Lung (tissue), 12 donors: ENCODE data around the gene LBP. TPM values are rescaled to one million over a fixed set of nuclear protein-coding genes. Genes with fewer than 3 reads are reported as not detected.
A peak's percentile ranks its signal among the peaks of the same experiment; 100 is the strongest.

ENCODE experiments used
- ATAC-seq: fragments of 200-7000 bp; cut with Tn5 transposase; one replicate; pipeline ENCODE4 v1.9.1; 2020; ENCODE audit warnings: moderate number of reproducible peaks; ENCODE audit not compliant: insufficient read depth, low FRiP score
- DNase-seq, 3 donors: peaks; one replicate each; pipeline ENCODE4 v3.0.0-alpha.2; 2013 to 2017
- H3K27ac ChIP-seq, 2 donors: one replicate each; pipeline ENCODE4 v1.5.1; 2013; ENCODE audit warnings: mild to moderate bottlenecking in 2 of 2, moderate library complexity in 2 of 2, control low read depth in 1 of 2, inconsistent platforms in 1 of 2, low read depth in 1 of 2, low read length in 1 of 2
- H3K27me3 ChIP-seq, 3 donors: one replicate each; pipeline ENCODE4 v1.5.1; 2013; ENCODE audit warnings: low read length in 2 of 3; ENCODE audit not compliant: control insufficient read depth in 3 of 3, insufficient read depth in 3 of 3
- H3K36me3 ChIP-seq, 4 donors: one replicate each; pipeline ENCODE4 v1.5.1; 2013; ENCODE audit warnings: low read length in 4 of 4, mild to moderate bottlenecking in 1 of 4, moderate library complexity in 1 of 4; ENCODE audit not compliant: control insufficient read depth in 4 of 4, insufficient read depth in 4 of 4
- H3K4me1 ChIP-seq, 5 donors: one replicate each; pipeline ENCODE4 v1.5.1; 2013; ENCODE audit warnings: low read length in 5 of 5, mild to moderate bottlenecking in 2 of 5, moderate library complexity in 1 of 5; ENCODE audit not compliant: control insufficient read depth in 5 of 5, insufficient read depth in 5 of 5
- H3K4me3 ChIP-seq: one replicate; pipeline ENCODE4 v1.5.1; 2013; ENCODE audit warnings: mild to moderate bottlenecking, control low read depth, moderate library complexity
- H3K9ac ChIP-seq, 2 donors: one replicate each; pipeline ENCODE4 v1.5.1; 2013; ENCODE audit warnings: low read length in 2 of 2, control low read depth in 1 of 2; ENCODE audit not compliant: insufficient read depth in 1 of 2
- H3K9me3 ChIP-seq, 4 donors: one replicate each; pipeline ENCODE4 v1.5.1; 2013; ENCODE audit warnings: low read length in 3 of 4, mild to moderate bottlenecking in 1 of 4, moderate library complexity in 1 of 4; ENCODE audit not compliant: control insufficient read depth in 4 of 4, insufficient read depth in 3 of 4
- CTCF ChIP-seq: IDR thresholded peaks from 2 replicates; pipeline ENCODE4 v1.5.1; 2012; ENCODE audit warnings: mild to moderate bottlenecking; ENCODE audit errors: control extremely low read depth, extremely low read depth
- WGBS, 2 donors: extraction: QIAGEN DNeasy Blood & Tissue Kit; methylation state at CpG; one replicate each; pipeline ENCODE4 v1.1.7; 2013; 5-methylcytosine and 5-hydroxymethylcytosine counted together
- polyA plus RNA-seq, 2 donors: library from polyadenylated mRNA; stranded (reverse); fragments of 200-250 nt; gene quantifications; one replicate each; pipeline ENCODE4 v1.2.1, GENCODE V29; 2013
- total RNA-seq, 2 donors: library from RNA; depleted of rRNA in 1 of 2; stranded (reverse); fragments of >200 nt in 1 of 2; gene quantifications; one replicate each; pipeline ENCODE4 v1.2.1, GENCODE V29; 2014 to 2021
- donor health status: control.
- donor health status: control.
- donor health status: Bipolar disorder and iron deficiency.
- donor health status: healthy.
- donor health status: DM: yes; HTN: yes; CAD: no.

Gene LBP
- total and polyA plus RNA-seq, 4 donors = 0.30 to 4.8 (median 0.98) TPM; not detected in 1

DNA sequence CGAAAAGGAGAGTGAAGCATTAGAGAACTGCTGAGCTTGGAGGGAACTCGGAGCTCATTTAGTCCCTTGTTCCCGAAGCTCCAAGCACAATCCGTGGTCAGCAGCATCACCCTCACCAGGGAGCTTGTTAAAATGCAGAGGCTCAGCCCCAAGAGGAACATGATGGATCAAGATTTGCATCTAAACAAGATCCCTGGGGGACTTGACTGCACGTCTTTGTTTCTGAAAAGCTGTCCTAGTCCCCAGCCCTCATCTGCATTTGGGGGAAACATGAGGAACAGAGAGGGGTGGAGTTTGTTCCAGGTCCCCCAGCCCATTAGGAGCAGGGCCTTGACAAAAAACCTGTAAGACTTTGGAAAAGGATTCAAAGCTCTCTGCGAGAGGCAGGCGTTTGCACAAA, 4.1 kb upstream of the LBP start:
- Histone ChIP-seq H3K27ac (no peak overlapping the region), H3K4me1 (peaks cover 0 to 22% (median 0%) of the 10 kb centered on the region in 5 donors), H3K36me3 (no peaks in the 10 kb centered on the region), H3K9me3 (peaks cover 0 to 7% (median 2%) of the 10 kb centered on the region in 4 donors), H3K27me3 (no peaks in the 10 kb centered on the region), H3K9ac (no peak overlapping the region), H3K4me3 (no peak overlapping the region)
- no peak for TF ChIP-seq CTCF
- no peak for ATAC-seq
- 59 to 61% methylated on average over 7 of the region's 7 CpGs for WGBS, 2 donors
- DNase-seq = no peak

- DNase-seq = no peak
- H3K4me3 ChIP-seq = no peak overlapping the region
- TF ChIP-seq CTCF = no peak
Measured at GRCh38 chr20:38342713-38343310, 3.5 kb upstream of the LBP start.

DNA sequence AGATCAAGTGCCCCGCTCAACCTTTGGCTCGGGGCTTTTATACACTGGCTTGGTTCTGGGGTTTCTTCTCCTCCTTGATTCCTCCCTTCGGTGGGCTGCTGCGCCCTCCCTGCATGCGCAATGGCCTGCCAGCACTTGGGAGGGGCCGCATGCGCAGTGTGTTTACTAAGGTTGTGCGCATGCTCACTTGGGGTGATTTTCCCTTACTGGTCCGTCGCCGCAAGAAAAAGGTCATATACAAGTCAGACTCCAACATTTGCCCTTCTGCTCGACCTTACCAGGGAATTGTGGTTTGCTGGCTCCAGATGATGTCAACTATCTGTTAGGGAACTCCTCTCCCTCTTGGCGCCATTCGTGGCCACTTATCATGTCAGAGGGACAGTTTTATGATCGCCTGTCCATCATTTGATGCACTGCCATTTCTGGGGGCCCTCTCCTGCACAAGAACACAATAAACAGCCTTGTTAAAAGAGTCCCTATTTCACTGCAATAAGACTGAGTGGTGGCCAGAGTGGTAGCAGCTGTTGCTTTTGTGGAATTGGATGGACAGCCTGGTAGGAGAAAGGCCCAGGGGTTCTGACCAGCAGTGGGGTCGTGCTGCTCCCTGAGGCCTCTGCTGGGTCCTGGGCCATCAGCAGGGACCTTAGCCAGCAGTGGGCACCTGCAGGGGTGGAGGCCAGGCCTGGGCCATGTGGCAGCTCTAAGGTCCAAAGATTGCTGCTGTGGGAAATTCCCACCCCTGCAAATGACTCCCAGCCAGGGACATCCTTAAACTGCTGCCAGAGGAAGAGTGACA, 2.8 kb upstream of the LBP start:
- ATAC-seq = no peak
- H3K4me1 ChIP-seq = peaks cover 0 to 22% (median 0%) of the 10 kb centered on the region in 5 donors
- no peaks in the 10 kb centered on the region for H3K9me3 ChIP-seq
- no peak overlapping the region for H3K4me3 ChIP-seq
- WGBS, 2 donors = 58 to 64% methylated on average over 16 of the region's 16 CpGs
- no peaks in the 10 kb centered on the region for H3K36me3 ChIP-seq
- H3K27ac ChIP-seq = peak overlapping the region in 1 of 2 donors; percentile 28
- peak; percentile 90 to 95 (median 94) for DNase-seq
- TF ChIP-seq CTCF = no peak
- no peaks in the 10 kb centered on the region for H3K27me3 ChIP-seq
- peak overlapping the region in 1 of 2 donors; percentile 75 for H3K9ac ChIP-seq

More at GRCh38 chr20:38342713-38343310, 3.5 kb upstream of the LBP start:
- H3K4me1 ChIP-seq = peaks cover 0 to 22% (median 0%) of the 10 kb centered on the region in 5 donors
- H3K27ac ChIP-seq = no peak overlapping the region
- H3K27me3 ChIP-seq = no peaks in the 10 kb centered on the region
- peak overlapping the region in 1 of 2 donors; percentile 33 for H3K9ac ChIP-seq
- peaks cover 0 to 4% (median 1%) of the 10 kb centered on the region in 4 donors for H3K9me3 ChIP-seq
- no peak for ATAC-seq
- no peaks in the 10 kb centered on the region for H3K36me3 ChIP-seq
- WGBS, 2 donors = 59 to 79% methylated on average over 5 of the region's 5 CpGs
